Measurements from ENCODE around the gene PCBP3. TPM values are rescaled to one million over a fixed set of nuclear protein-coding genes. Genes with fewer than 3 reads are reported as not detected.
"Not testable (repeated sequence)": the region's sequence is repeated elsewhere in the genome, so short reads cannot be mapped to it uniquely, and the experiment has no call there.

Gene PCBP3
- total RNA-seq, 2 experiments from 2014 or later: 5.3 to 6.6 TPM

- H3K27ac Mint-ChIP-seq: no peak overlapping the region
- ChIA-PET POLR2A (no interaction called here), CTCF (no interaction called here)
- peaks cover 20% of the 10 kb centered on the region for H3K4me1 Mint-ChIP-seq (ENCODE audit: low read depth)
- DNase-seq: no peak
- no peaks in the 10 kb centered on the region for H3K9me3 Mint-ChIP-seq
- H3K27me3 Mint-ChIP-seq: peaks cover 8% of the 10 kb centered on the region
- H3K4me3 Mint-ChIP-seq: no peak overlapping the region
- intact Hi-C loops (cut with micrococcal nuclease): loop anchor here (5.0 to 10.0 kb wide), 2 partner anchors 587 to 715 kb away; partner anchors contain the start of genes ITGB2 and LSS
- H3K36me3 Mint-ChIP-seq: no peaks in the 10 kb centered on the region
Observed at GRCh38 chr21:45640001-45640887, 3.3 kb upstream of the PCBP3 start.

- ChIA-PET CTCF (interaction anchor here (0.6 kb wide), 1 partner anchor 17 kb away, joined by 4 read pairs; no protein-coding TSS in a partner anchor), POLR2A (no interaction called here)
Observed at GRCh38 chr21:45640888-45641479, 2.5 kb upstream of the PCBP3 start.

GRCh38 chr21:45641480-45642035, 2.0 kb upstream of the PCBP3 start:
- intact Hi-C loops (cut with micrococcal nuclease): loop anchor here (2.0 to 10.0 kb wide), 4 partner anchors 91 to 717 kb away; partner anchors contain the start of genes ITGB2 and LSS
- H3K4me1 Mint-ChIP-seq (ENCODE audit: low read depth): peaks cover 25% of the 10 kb centered on the region
- peak overlapping the region; percentile 41 for H3K4me3 Mint-ChIP-seq
- ChIA-PET CTCF (interaction anchor here (0.6 kb wide), 1 partner anchor 17 kb away, joined by 4 read pairs; no protein-coding TSS in a partner anchor), POLR2A (no interaction called here)
- no peak for DNase-seq
- no peaks in the 10 kb centered on the region for H3K36me3 Mint-ChIP-seq
- no peaks in the 10 kb centered on the region for H3K9me3 Mint-ChIP-seq
- H3K27me3 Mint-ChIP-seq: peaks cover 14% of the 10 kb centered on the region
- no peak overlapping the region for H3K27ac Mint-ChIP-seq

More at GRCh38 chr21:45640888-45641479, 2.5 kb upstream of the PCBP3 start:
- peaks cover 14% of the 10 kb centered on the region for H3K27me3 Mint-ChIP-seq
- H3K36me3 Mint-ChIP-seq: no peaks in the 10 kb centered on the region
- peaks cover 25% of the 10 kb centered on the region for H3K4me1 Mint-ChIP-seq (ENCODE audit: low read depth)
- peak; percentile 35 for DNase-seq
- no peaks in the 10 kb centered on the region for H3K9me3 Mint-ChIP-seq
- intact Hi-C loops (cut with micrococcal nuclease): loop anchor here (5.0 to 10.0 kb wide), 2 partner anchors 586 to 716 kb away; partner anchors contain the start of genes ITGB2 and LSS
- peak overlapping the region; percentile 41 for H3K4me3 Mint-ChIP-seq
- H3K27ac Mint-ChIP-seq: no peak overlapping the region

- POLR2A ChIA-PET: no interaction called here
- Mint-ChIP-seq H3K36me3 (no peaks in the 10 kb centered on the region), H3K27me3 (peaks cover 14% of the 10 kb centered on the region), H3K4me1 (ENCODE audit: low read depth) (peaks cover 25% of the 10 kb centered on the region), H3K27ac (no peak overlapping the region), H3K9me3 (no peaks in the 10 kb centered on the region), H3K4me3 (no peak overlapping the region)
- no peak for DNase-seq
- intact Hi-C loops (cut with micrococcal nuclease): loop anchor here (2.0 to 10.0 kb wide), 4 partner anchors 91 to 717 kb away; partner anchors contain the start of genes ITGB2 and LSS
- CTCF ChIA-PET: no interaction called here
Observed at GRCh38 chr21:45642122-45642813, 1.3 kb upstream of the PCBP3 start.

GRCh38 chr21:45644041-45644906, 749 bp downstream of the PCBP3 start:
- H3K36me3 Mint-ChIP-seq: peaks cover 2% of the 10 kb centered on the region
- peak; percentile 41 for DNase-seq
- peak overlapping the region; percentile 71 for H3K4me3 Mint-ChIP-seq
- POLR2A ChIA-PET: no interaction called here
- CTCF ChIA-PET: interaction anchor here (0.9 kb wide), 1 partner anchor 52 kb away, joined by 3 read pairs; no protein-coding TSS in a partner anchor
- H3K27me3 Mint-ChIP-seq: peaks cover 20% of the 10 kb centered on the region
- intact Hi-C loops (cut with micrococcal nuclease): loop anchor here (5.0 to 10.0 kb wide), 2 partner anchors 583 to 719 kb away; partner anchors contain the start of genes ITGB2 and LSS
- H3K27ac Mint-ChIP-seq: peak overlapping the region; percentile 49
- peaks cover 25% of the 10 kb centered on the region for H3K4me1 Mint-ChIP-seq (ENCODE audit: low read depth)
- peaks cover 3% of the 10 kb centered on the region for H3K9me3 Mint-ChIP-seq

GRCh38 chr21:45651921-45652320, 8.4 kb downstream of the PCBP3 start:
- no peak for DNase-seq
- POLR2A ChIA-PET: no interaction called here
- intact Hi-C loops (cut with micrococcal nuclease): no loop called here
- H3K27ac Mint-ChIP-seq: no peak overlapping the region
- H3K4me1 Mint-ChIP-seq (ENCODE audit: low read depth): peaks cover 3% of the 10 kb centered on the region
- CTCF ChIA-PET: no interaction called here
- H3K36me3 Mint-ChIP-seq: peaks cover 5% of the 10 kb centered on the region
- H3K9me3 Mint-ChIP-seq: peaks cover 6% of the 10 kb centered on the region
- H3K27me3 Mint-ChIP-seq: peaks cover 8% of the 10 kb centered on the region
- no peak overlapping the region for H3K4me3 Mint-ChIP-seq

- H3K36me3 Mint-ChIP-seq: peaks cover 2% of the 10 kb centered on the region
- no peak overlapping the region for H3K27ac Mint-ChIP-seq
- DNase-seq: no peak
- H3K4me3 Mint-ChIP-seq: no peak overlapping the region
- H3K9me3 Mint-ChIP-seq: peaks cover 2% of the 10 kb centered on the region
- peaks cover 3% of the 10 kb centered on the region for H3K4me1 Mint-ChIP-seq (ENCODE audit: low read depth)
- peaks cover 3% of the 10 kb centered on the region for H3K27me3 Mint-ChIP-seq
- POLR2A ChIA-PET: no interaction called here
- intact Hi-C loops (cut with micrococcal nuclease): no loop called here
- CTCF ChIA-PET: no interaction called here
Observed at GRCh38 chr21:45655124-45655523, 11.6 kb downstream of the PCBP3 start.

GRCh38 chr21:45656114-45656513, 12.6 kb downstream of the PCBP3 start:
- intact Hi-C loops (cut with micrococcal nuclease); CTCF ChIA-PET; H3K27me3 Mint-ChIP-seq; H3K4me3 Mint-ChIP-seq; H3K36me3 Mint-ChIP-seq; POLR2A ChIA-PET; H3K27ac Mint-ChIP-seq; H3K4me1 Mint-ChIP-seq (ENCODE audit: low read depth); H3K9me3 Mint-ChIP-seq; DNase-seq: not testable (repeated sequence)

- H3K9me3 Mint-ChIP-seq: peaks cover 18% of the 10 kb centered on the region
- H3K27ac Mint-ChIP-seq; DNase-seq; H3K4me1 Mint-ChIP-seq (ENCODE audit: low read depth); POLR2A ChIA-PET; H3K4me3 Mint-ChIP-seq; intact Hi-C loops (cut with micrococcal nuclease); H3K27me3 Mint-ChIP-seq; CTCF ChIA-PET; H3K36me3 Mint-ChIP-seq: not testable (repeated sequence)
Observed at GRCh38 chr21:45661913-45662622, 18.5 kb downstream of the PCBP3 start.

- DNase-seq; H3K4me1 Mint-ChIP-seq (ENCODE audit: low read depth); POLR2A ChIA-PET; H3K27ac Mint-ChIP-seq; H3K4me3 Mint-ChIP-seq; intact Hi-C loops (cut with micrococcal nuclease); H3K27me3 Mint-ChIP-seq; CTCF ChIA-PET: not testable (repeated sequence)
- Mint-ChIP-seq H3K36me3 (peaks cover 12% of the 10 kb centered on the region), H3K9me3 (peaks cover 25% of the 10 kb centered on the region)
Observed at GRCh38 chr21:45662623-45663245, 19.2 kb downstream of the PCBP3 start.
